ENCODE data around the gene CNTNAP2. TPM values are rescaled to one million over a fixed set of nuclear protein-coding genes. Genes with fewer than 3 reads are reported as not detected.

Gene CNTNAP2
- total RNA-seq, 2 experiments from 2014 or later = 0.14 TPM; not detected in 1

- Mint-ChIP-seq H3K4me1 (ENCODE audit: low read depth) (no peaks in the 10 kb centered on the region), H3K36me3 (ENCODE audit: low read depth) (no peaks in the 10 kb centered on the region), H3K4me3 (no peak overlapping the region), H3K9me3 (no peaks in the 10 kb centered on the region), H3K27ac (no peak overlapping the region), H3K27me3 (ENCODE audit: low read depth) (no peaks in the 10 kb centered on the region)
- no peak for DNase-seq
- CTCF ChIA-PET = no interaction called here
- intact Hi-C loops (cut with micrococcal nuclease) = no loop called here
Observed at GRCh38 chr7:147053746-147054145, 937.1 kb downstream of the CNTNAP2 start.

GRCh38 chr7:147060070-147060469 is 943.5 kb downstream of the CNTNAP2 start:
- CTCF ChIA-PET = no interaction called here
- Mint-ChIP-seq H3K27me3 (ENCODE audit: low read depth) (no peaks in the 10 kb centered on the region), H3K27ac (no peak overlapping the region), H3K4me3 (no peak overlapping the region), H3K4me1 (ENCODE audit: low read depth) (no peaks in the 10 kb centered on the region), H3K36me3 (ENCODE audit: low read depth) (no peaks in the 10 kb centered on the region), H3K9me3 (peaks cover 3% of the 10 kb centered on the region)
- DNase-seq = no peak
- intact Hi-C loops (cut with micrococcal nuclease) = no loop called here

GRCh38 chr7:147062897-147063296 is 946.3 kb downstream of the CNTNAP2 start:
- Mint-ChIP-seq H3K4me3 (no peak overlapping the region), H3K36me3 (ENCODE audit: low read depth) (no peaks in the 10 kb centered on the region), H3K9me3 (peaks cover 6% of the 10 kb centered on the region), H3K27ac (no peak overlapping the region), H3K27me3 (ENCODE audit: low read depth) (no peaks in the 10 kb centered on the region), H3K4me1 (ENCODE audit: low read depth) (no peaks in the 10 kb centered on the region)
- intact Hi-C loops (cut with micrococcal nuclease) = no loop called here
- CTCF ChIA-PET = no interaction called here
- DNase-seq = no peak

DNA sequence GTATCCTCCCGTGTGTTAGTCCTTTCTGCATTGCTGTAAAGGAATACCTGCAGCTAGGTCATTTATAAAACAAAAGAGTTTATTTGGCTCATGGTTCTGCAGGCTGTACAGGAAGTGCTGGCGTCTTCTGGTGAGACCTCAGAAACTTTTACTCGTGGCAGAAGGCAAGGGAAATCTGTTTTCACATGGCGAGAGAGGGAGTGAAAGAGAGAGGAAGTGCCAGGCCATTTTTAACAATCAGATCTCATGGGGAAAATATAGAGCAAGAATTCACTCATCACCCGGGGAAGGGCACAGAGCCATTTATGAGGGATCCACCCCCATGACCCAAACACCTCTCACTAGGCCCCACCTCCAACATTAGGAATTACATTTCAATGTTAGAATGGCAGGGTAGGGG is 952.2 kb downstream of the CNTNAP2 start:
- no peaks in the 10 kb centered on the region for H3K27me3 Mint-ChIP-seq (ENCODE audit: low read depth)
- intact Hi-C loops (cut with micrococcal nuclease) = no loop called here
- CTCF ChIA-PET = no interaction called here
- no peaks in the 10 kb centered on the region for H3K4me1 Mint-ChIP-seq (ENCODE audit: low read depth)
- no peak for DNase-seq
- H3K27ac Mint-ChIP-seq = no peak overlapping the region
- H3K4me3 Mint-ChIP-seq = no peak overlapping the region
- H3K36me3 Mint-ChIP-seq (ENCODE audit: low read depth) = no peaks in the 10 kb centered on the region
- peaks cover 17% of the 10 kb centered on the region for H3K9me3 Mint-ChIP-seq

DNA sequence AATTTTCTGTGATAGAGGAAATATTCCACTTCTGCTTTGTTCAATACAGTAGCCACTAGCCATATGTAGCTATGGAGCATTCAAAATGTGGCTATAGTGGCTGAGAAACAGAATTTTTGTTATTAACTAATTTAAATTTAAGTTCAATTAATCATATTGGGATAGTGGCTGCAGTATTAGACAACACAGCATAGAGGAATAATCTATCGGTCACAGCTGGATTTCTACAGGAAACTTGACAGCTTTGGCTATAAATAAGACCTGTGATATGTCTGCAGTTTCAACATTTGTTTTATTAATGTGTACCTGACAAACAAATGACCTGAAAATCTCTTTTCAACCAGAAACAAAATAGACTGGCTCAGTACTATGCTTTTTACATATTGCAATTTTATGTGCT is 953.2 kb downstream of the CNTNAP2 start:
- Mint-ChIP-seq H3K9me3 (peaks cover 15% of the 10 kb centered on the region), H3K36me3 (ENCODE audit: low read depth) (no peaks in the 10 kb centered on the region), H3K4me1 (ENCODE audit: low read depth) (no peaks in the 10 kb centered on the region), H3K27ac (no peak overlapping the region), H3K27me3 (ENCODE audit: low read depth) (no peaks in the 10 kb centered on the region), H3K4me3 (no peak overlapping the region)
- DNase-seq = no peak
- intact Hi-C loops (cut with micrococcal nuclease) = no loop called here
- CTCF ChIA-PET = no interaction called here

DNA sequence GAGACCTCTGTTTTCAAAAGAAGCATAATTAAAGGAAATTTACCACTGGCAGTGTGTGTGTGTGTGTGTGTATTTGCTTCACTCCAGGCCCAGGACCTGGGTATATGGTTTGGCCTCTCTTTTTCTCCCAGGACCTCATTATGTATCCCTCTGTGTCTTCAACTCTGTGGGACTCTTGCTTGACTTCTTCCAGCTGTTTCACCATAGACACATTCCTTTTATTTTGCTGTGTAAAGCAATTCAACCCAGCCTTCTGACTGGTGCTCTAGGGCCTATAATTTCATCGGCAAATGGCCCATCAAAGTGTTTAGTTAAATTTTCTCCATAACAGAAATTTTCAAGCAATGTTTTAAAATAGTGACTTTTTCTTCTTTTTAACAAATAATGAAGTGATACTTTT is 954.3 kb downstream of the CNTNAP2 start:
- H3K36me3 Mint-ChIP-seq (ENCODE audit: low read depth) = no peaks in the 10 kb centered on the region
- H3K4me3 Mint-ChIP-seq = no peak overlapping the region
- H3K4me1 Mint-ChIP-seq (ENCODE audit: low read depth) = no peaks in the 10 kb centered on the region
- intact Hi-C loops (cut with micrococcal nuclease) = no loop called here
- no peak overlapping the region for H3K27ac Mint-ChIP-seq
- no peak for DNase-seq
- H3K9me3 Mint-ChIP-seq = peaks cover 15% of the 10 kb centered on the region
- CTCF ChIA-PET = no interaction called here
- no peaks in the 10 kb centered on the region for H3K27me3 Mint-ChIP-seq (ENCODE audit: low read depth)

- intact Hi-C loops (cut with micrococcal nuclease) = no loop called here
- Mint-ChIP-seq H3K9me3 (peaks cover 15% of the 10 kb centered on the region), H3K27ac (no peak overlapping the region), H3K4me1 (ENCODE audit: low read depth) (no peaks in the 10 kb centered on the region), H3K36me3 (ENCODE audit: low read depth) (no peaks in the 10 kb centered on the region), H3K27me3 (ENCODE audit: low read depth) (no peaks in the 10 kb centered on the region), H3K4me3 (no peak overlapping the region)
- CTCF ChIA-PET = no interaction called here
- DNase-seq = no peak
Observed at GRCh38 chr7:147071536-147071935, 954.9 kb downstream of the CNTNAP2 start.

DNA sequence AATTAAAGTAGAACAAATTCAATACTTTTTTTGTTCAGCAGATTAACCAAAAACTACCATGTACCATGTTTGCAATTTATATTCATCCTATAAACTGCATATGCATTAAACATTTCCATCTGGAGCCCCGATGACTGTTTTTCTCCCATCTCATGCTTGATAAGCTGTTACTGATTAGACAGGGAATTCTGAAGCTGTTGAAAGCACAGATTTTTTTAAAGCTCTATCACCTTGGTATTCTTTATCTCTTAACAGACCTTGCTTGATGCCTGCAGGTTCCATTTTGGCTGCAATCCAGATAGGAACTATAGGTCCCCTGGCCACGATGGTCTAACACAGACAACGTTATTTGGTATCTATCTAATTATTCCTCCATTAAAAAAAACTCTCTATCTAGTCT is 961.7 kb downstream of the CNTNAP2 start:
- CTCF ChIA-PET = interaction anchor here (0.6 kb wide), 1 partner anchor 764 kb away, joined by 3 read pairs; no protein-coding TSS in a partner anchor
- Mint-ChIP-seq H3K9me3 (peaks cover 4% of the 10 kb centered on the region), H3K4me3 (no peak overlapping the region), H3K36me3 (ENCODE audit: low read depth) (no peaks in the 10 kb centered on the region), H3K27ac (no peak overlapping the region), H3K4me1 (ENCODE audit: low read depth) (no peaks in the 10 kb centered on the region), H3K27me3 (ENCODE audit: low read depth) (no peaks in the 10 kb centered on the region)
- intact Hi-C loops (cut with micrococcal nuclease) = loop anchor here (5.0 kb wide), 1 partner anchor 1064 kb away; no protein-coding TSS in a partner anchor
- DNase-seq = no peak

- H3K9me3 Mint-ChIP-seq = no peaks in the 10 kb centered on the region
- H3K36me3 Mint-ChIP-seq (ENCODE audit: low read depth) = no peaks in the 10 kb centered on the region
- no peak overlapping the region for H3K27ac Mint-ChIP-seq
- H3K27me3 Mint-ChIP-seq (ENCODE audit: low read depth) = no peaks in the 10 kb centered on the region
- no peak overlapping the region for H3K4me3 Mint-ChIP-seq
- DNase-seq = no peak
- intact Hi-C loops (cut with micrococcal nuclease) = loop anchor here (5.0 kb wide), 1 partner anchor 1063 kb away; no protein-coding TSS in a partner anchor
- H3K4me1 Mint-ChIP-seq (ENCODE audit: low read depth) = no peaks in the 10 kb centered on the region
- CTCF ChIA-PET = no interaction called here
Observed at GRCh38 chr7:147079083-147079482, 962.5 kb downstream of the CNTNAP2 start.

DNA sequence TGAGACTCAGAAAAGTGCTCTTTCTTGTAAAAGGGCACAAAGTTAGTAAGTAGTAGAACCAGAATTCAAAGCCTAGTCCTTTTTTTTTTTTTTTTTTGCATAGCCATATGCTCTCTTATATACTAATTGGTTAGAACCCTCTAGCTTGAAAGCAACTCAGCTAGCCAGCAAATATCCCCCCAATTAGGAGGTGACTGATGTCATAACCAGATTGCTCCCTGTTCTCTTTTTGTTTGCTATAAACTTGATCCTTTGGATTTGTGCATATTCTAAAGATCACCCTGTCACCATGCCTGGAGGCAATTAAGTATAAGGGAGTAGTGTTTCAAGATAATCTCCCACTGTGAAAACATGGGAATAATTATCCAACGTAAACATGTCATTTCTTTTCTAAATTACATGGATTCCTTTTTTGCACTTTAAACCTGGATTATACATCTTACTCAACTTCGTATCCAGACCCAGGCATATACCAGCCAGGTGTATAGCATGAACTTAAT is 963.4 kb downstream of the CNTNAP2 start:
- CTCF ChIA-PET = no interaction called here
- intact Hi-C loops (cut with micrococcal nuclease) = loop anchor here (5.0 kb wide), 1 partner anchor 1062 kb away; no protein-coding TSS in a partner anchor
- no peak for DNase-seq
- no peaks in the 10 kb centered on the region for H3K9me3 Mint-ChIP-seq
- H3K27ac Mint-ChIP-seq = no peak overlapping the region
- H3K4me3 Mint-ChIP-seq = no peak overlapping the region
- H3K36me3 Mint-ChIP-seq (ENCODE audit: low read depth) = no peaks in the 10 kb centered on the region
- H3K4me1 Mint-ChIP-seq (ENCODE audit: low read depth) = no peaks in the 10 kb centered on the region
- no peaks in the 10 kb centered on the region for H3K27me3 Mint-ChIP-seq (ENCODE audit: low read depth)

- H3K4me3 Mint-ChIP-seq = no peak overlapping the region
- H3K4me1 Mint-ChIP-seq (ENCODE audit: low read depth) = no peaks in the 10 kb centered on the region
- no peak for DNase-seq
- no peaks in the 10 kb centered on the region for H3K36me3 Mint-ChIP-seq (ENCODE audit: low read depth)
- intact Hi-C loops (cut with micrococcal nuclease) = no loop called here
- H3K27me3 Mint-ChIP-seq (ENCODE audit: low read depth) = no peaks in the 10 kb centered on the region
- no peak overlapping the region for H3K27ac Mint-ChIP-seq
- no peaks in the 10 kb centered on the region for H3K9me3 Mint-ChIP-seq
- CTCF ChIA-PET = interaction anchor here (0.7 kb wide), 1 partner anchor 361 kb away, joined by 5 read pairs; no protein-coding TSS in a partner anchor
Observed at GRCh38 chr7:147081117-147081516, 964.5 kb downstream of the CNTNAP2 start.

- Mint-ChIP-seq H3K4me3 (no peak overlapping the region), H3K27me3 (ENCODE audit: low read depth) (no peaks in the 10 kb centered on the region), H3K27ac (no peak overlapping the region), H3K36me3 (ENCODE audit: low read depth) (no peaks in the 10 kb centered on the region), H3K4me1 (ENCODE audit: low read depth) (no peaks in the 10 kb centered on the region), H3K9me3 (no peaks in the 10 kb centered on the region)
- intact Hi-C loops (cut with micrococcal nuclease) = no loop called here
- DNase-seq = no peak
- CTCF ChIA-PET = no interaction called here
Observed at GRCh38 chr7:147089051-147089461, 972.5 kb downstream of the CNTNAP2 start.

DNA sequence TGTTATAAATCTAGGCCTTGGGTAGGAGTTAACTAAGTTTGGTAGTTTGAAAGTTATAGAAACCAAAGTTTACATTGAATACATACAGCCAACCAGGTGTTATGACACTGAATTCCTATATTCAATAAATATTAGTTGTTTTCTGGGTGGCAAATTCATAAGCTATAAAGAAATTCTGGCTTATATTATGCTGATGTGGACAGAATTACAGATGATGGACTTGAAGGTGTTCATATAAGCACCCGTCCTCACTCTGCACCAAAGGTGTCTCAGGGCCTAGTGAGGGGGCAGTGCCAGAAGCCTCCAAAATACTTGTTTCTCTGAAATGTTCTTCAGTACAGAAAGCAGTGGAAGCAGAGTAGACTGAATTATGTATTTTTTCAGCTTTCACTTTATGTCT is 973.0 kb downstream of the CNTNAP2 start:
- Mint-ChIP-seq H3K36me3 (ENCODE audit: low read depth) (no peaks in the 10 kb centered on the region), H3K9me3 (no peaks in the 10 kb centered on the region), H3K4me1 (ENCODE audit: low read depth) (no peaks in the 10 kb centered on the region), H3K27me3 (ENCODE audit: low read depth) (no peaks in the 10 kb centered on the region), H3K27ac (no peak overlapping the region), H3K4me3 (no peak overlapping the region)
- CTCF ChIA-PET = no interaction called here
- intact Hi-C loops (cut with micrococcal nuclease) = no loop called here
- DNase-seq = no peak
